A673 (cell line): ENCODE data around the gene CFAP46. TPM values are rescaled to one million over a fixed set of nuclear protein-coding genes. Genes with fewer than 3 reads are reported as not detected.

Experiments used
- BruUV-seq: library from RNA; stranded (reverse); fragments of 400-500 nt; replicated peaks from 2 replicates; lab custom pipeline; 2021; lab: Mats Ljungman, UMichigan
- CTCF ChIA-PET: fragments of 300-600 bp; sonication (Branson Sonifier 250); formaldehyde crosslinking; loops from one replicate; lab custom pipeline; 2022; ENCODE audit warnings: antibody characterized with exemption; lab: Charles Lee
- POLR2A ChIA-PET: fragments of 300-600 bp; sonication (Branson Sonifier 250); formaldehyde crosslinking; loops from one replicate; lab custom pipeline; 2022; ENCODE audit warnings: antibody characterized with exemption; ENCODE audit not compliant: low non-redundant PET; lab: Charles Lee
- DNase-seq: peaks from one replicate; pipeline ENCODE4 v3.0.0-alpha.2; 2015; ENCODE audit warnings: low spot score
- H3K27ac ChIP-seq: fragments of 200-600 bp; sonication (generic); 2 replicates; pipeline ENCODE4 v1.5.1; 2016; ENCODE audit warnings: mixed run types, low read depth, mild to moderate bottlenecking, mixed read lengths, antibody characterized with exemption, low read length; ENCODE audit not compliant: poor library complexity, severe bottlenecking
- H3K27me3 ChIP-seq: fragments of 200-600 bp; sonication (generic); replicated peaks from 2 replicates; pipeline ENCODE4 v1.6.1; 2017; ENCODE audit warnings: mixed run types, low read depth, mild to moderate bottlenecking, mixed read lengths, antibody characterized with exemption, low read length; ENCODE audit not compliant: insufficient read depth, poor library complexity
- H3K36me3 ChIP-seq: fragments of 200-600 bp; sonication (generic); 2 replicates; pipeline ENCODE4 v1.6.1; 2016; ENCODE audit warnings: mixed run types, mild to moderate bottlenecking, mixed read lengths, antibody characterized with exemption, low read length; ENCODE audit not compliant: insufficient read depth, poor library complexity, severe bottlenecking
- H3K4me1 ChIP-seq: fragments of 200-600 bp; sonication (generic); 2 replicates; pipeline ENCODE4 v1.6.1; 2017; ENCODE audit warnings: mixed run types, mild to moderate bottlenecking, mixed read lengths, antibody characterized with exemption, low read length; ENCODE audit not compliant: insufficient read depth, poor library complexity, severe bottlenecking
- H3K4me3 ChIP-seq: fragments of 200-600 bp; sonication (generic); 2 replicates; pipeline ENCODE4 v1.5.1; 2016; ENCODE audit warnings: low read depth, mixed run types, mild to moderate bottlenecking, mixed read lengths, low read length; ENCODE audit not compliant: poor library complexity, severe bottlenecking
- H3K9me3 ChIP-seq: fragments of 200-600 bp; sonication (generic); 2 replicates; pipeline ENCODE4 v1.6.1; 2016; ENCODE audit warnings: mixed run types, low read depth, mild to moderate bottlenecking, mixed read lengths, antibody characterized with exemption, low read length; ENCODE audit not compliant: poor library complexity, severe bottlenecking
- CTCF ChIP-seq: fragments of 300-800, 200-600 bp; sonication (generic); conservative IDR thresholded peaks from 2 replicates; pipeline ENCODE4 v1.5.1; 2017; ENCODE audit warnings: low read depth, mild to moderate bottlenecking, antibody characterized with exemption, low read length, moderate library complexity, mixed read lengths
- EZH2 ChIP-seq: fragments of 200-600 bp; sonication (generic); IDR thresholded peaks from 2 replicates; pipeline ENCODE4 v1.6.1; 2017; ENCODE audit warnings: borderline replicate concordance, low read depth, mild to moderate bottlenecking, mixed read lengths, antibody characterized with exemption, low read length; ENCODE audit not compliant: poor library complexity, severe bottlenecking
- intact Hi-C: fragments of 100-400 bp; cut with micrococcal nuclease; formaldehyde crosslinking; loops from one replicate; pipeline ENCODE4 v1.10.0; 2022; ENCODE audit not compliant: unreplicated experiment
- total RNA-seq: library from RNA; stranded (reverse); gene quantifications from 2 replicates; pipeline ENCODE4 v1.2.3, GENCODE V29; 2021

Gene CFAP46
- total RNA-seq, 1 experiment from 2014 or later: 1.9 TPM

GRCh38 chr10:132979491-132980425, 37.4 kb upstream of the CFAP46 start:
- Histone ChIP-seq H3K9me3 (no peaks in the 10 kb centered on the region), H3K27ac (no peak overlapping the region), H3K27me3 (peaks cover 25% of the 10 kb centered on the region), H3K4me3 (no peak overlapping the region), H3K4me1 (no peaks in the 10 kb centered on the region), H3K36me3 (no peaks in the 10 kb centered on the region)
- TF ChIP-seq CTCF (no peak), EZH2 (no peak)
- BruUV-seq: no TSS peak
- DNase-seq: no peak
- intact Hi-C loops: no loop called here
- ChIA-PET POLR2A (no interaction called here), CTCF (no interaction called here)

GRCh38 chr10:132978542-132978941, 36.2 kb upstream of the CFAP46 start:
- no peak overlapping the region for H3K27ac ChIP-seq
- no peak for DNase-seq
- intact Hi-C loops: no loop called here
- H3K27me3 ChIP-seq: peaks cover 17% of the 10 kb centered on the region
- H3K36me3 ChIP-seq: no peaks in the 10 kb centered on the region
- POLR2A ChIA-PET: no interaction called here
- H3K9me3 ChIP-seq: no peaks in the 10 kb centered on the region
- no peaks in the 10 kb centered on the region for H3K4me1 ChIP-seq
- no peak overlapping the region for H3K4me3 ChIP-seq
- CTCF ChIA-PET: no interaction called here
- BruUV-seq: no TSS peak
- TF ChIP-seq CTCF (no peak), EZH2 (no peak)

- ChIA-PET POLR2A (no interaction called here), CTCF (no interaction called here)
- peaks cover 17% of the 10 kb centered on the region for H3K27me3 ChIP-seq
- BruUV-seq: no TSS peak
- H3K9me3 ChIP-seq: no peaks in the 10 kb centered on the region
- no peak for TF ChIP-seq EZH2
- no peak for TF ChIP-seq CTCF
- no peak overlapping the region for H3K27ac ChIP-seq
- H3K4me3 ChIP-seq: no peak overlapping the region
- intact Hi-C loops: no loop called here
- no peaks in the 10 kb centered on the region for H3K36me3 ChIP-seq
- no peak for DNase-seq
- H3K4me1 ChIP-seq: no peaks in the 10 kb centered on the region
Measured at GRCh38 chr10:132977807-132978206, 35.4 kb upstream of the CFAP46 start.
